ENCODE results near the gene RNPEPL1.

GRCh38 chr2:240622531-240623235, 54.4 kb downstream of the RNPEPL1 start:
- TF ChIP-seq CTCF (IDR thresholded peaks at IDR 0.05; ENCODE audit: low read length): no peak
- TF ChIP-seq EZH2 (optimal IDR thresholded peaks at IDR 0.05; ENCODE audit: low read depth, low read length): no peak
- no peak for TF ChIP-seq EZH2phosphoT487 (IDR thresholded peaks at IDR 0.05; ENCODE audit: low read length)

Measured in MM.1S (cell line).